CD4-positive, alpha-beta T cell treated with Interleukin-10 for 1 hour (primary cell): Measurements from ENCODE around the gene RARS1.

ENCODE experiments used
- DNase-seq: peaks from one replicate; pipeline ENCODE4 v3.0.0-alpha.2; 2020

Gene RARS1

GRCh38 chr5:168486136-168486879 is at the start of gene RARS1:
Gene RARS1, plus strand, starts transcription at chr5:168486471. Its CDS starts 28 bp downstream, at chr5:168486499.
- peak; percentile 89 for DNase-seq

GRCh38 chr5:168438349-168438748 is 47.9 kb upstream of the RARS1 start:
- no peak for DNase-seq

GRCh38 chr5:168443533-168443932 is 42.7 kb upstream of the RARS1 start:
- DNase-seq, result no peak

- no peak for DNase-seq
Measured at GRCh38 chr5:168443950-168444700, 42.1 kb upstream of the RARS1 start.

GRCh38 chr5:168446983-168447619 is 39.2 kb upstream of the RARS1 start:
- no peak for DNase-seq

- DNase-seq, result no peak
Measured at GRCh38 chr5:168447808-168448207, 38.5 kb upstream of the RARS1 start.

- DNase-seq, result no peak
Measured at GRCh38 chr5:168449166-168449565, 37.1 kb upstream of the RARS1 start.

GRCh38 chr5:168451565-168451964 is 34.7 kb upstream of the RARS1 start:
- DNase-seq, result no peak

- no peak for DNase-seq
Measured at GRCh38 chr5:168455201-168455600, 31.1 kb upstream of the RARS1 start.

- DNase-seq, result no peak
Measured at GRCh38 chr5:168457542-168457941, 28.7 kb upstream of the RARS1 start.

- no peak for DNase-seq
Measured at GRCh38 chr5:168460606-168461005, 25.7 kb upstream of the RARS1 start.

- DNase-seq, result no peak
Measured at GRCh38 chr5:168463081-168463480, 23.2 kb upstream of the RARS1 start.

GRCh38 chr5:168464214-168464613 is 22.1 kb upstream of the RARS1 start:
- DNase-seq, result no peak

GRCh38 chr5:168464641-168465040 is 21.6 kb upstream of the RARS1 start:
- no peak for DNase-seq

- DNase-seq, result no peak
Measured at GRCh38 chr5:168467755-168468330, 18.4 kb upstream of the RARS1 start.

- no peak for DNase-seq
Measured at GRCh38 chr5:168468836-168469235, 17.4 kb upstream of the RARS1 start.

GRCh38 chr5:168469816-168470215 is 16.5 kb upstream of the RARS1 start:
- DNase-seq, result no peak

GRCh38 chr5:168471785-168472184 is 14.5 kb upstream of the RARS1 start:
- no peak for DNase-seq

GRCh38 chr5:168472329-168472728 is 13.9 kb upstream of the RARS1 start:
- DNase-seq, result no peak

- no peak for DNase-seq
Measured at GRCh38 chr5:168474319-168474718, 12.0 kb upstream of the RARS1 start.

- DNase-seq, result no peak
Measured at GRCh38 chr5:168477060-168477459, 9.2 kb upstream of the RARS1 start.

- no peak for DNase-seq
Measured at GRCh38 chr5:168479166-168479565, 7.1 kb upstream of the RARS1 start.

- DNase-seq, result no peak
Measured at GRCh38 chr5:168480601-168481000, 5.7 kb upstream of the RARS1 start.
